HCT116 (cell line): ENCODE results near the gene SLC40A1. TPM values are rescaled to one million over a fixed set of nuclear protein-coding genes. Genes with fewer than 3 reads are reported as not detected.

ENCODE experiments used
- ATAC-seq: fragments of 200-7000 bp; cut with Tn5 transposase; 2 replicates; pipeline ENCODE4 v1.9.1; 2020; ENCODE audit warnings: mild to moderate bottlenecking, moderate library complexity
- BruUV-seq: library from RNA; stranded (reverse); fragments of 400-500 nt; replicated peaks from 2 replicates; lab custom pipeline; 2021; lab: Mats Ljungman, UMichigan
- CTCF ChIA-PET: fragments of 300-600 bp; sonication (Branson Sonifier 250); formaldehyde crosslinking; loops from one replicate; lab custom pipeline; 2021; ENCODE audit warnings: antibody characterized with exemption; lab: Charles Lee
- POLR2A ChIA-PET: fragments of 300-600, 350-600 bp; sonication (Branson Sonifier 250); formaldehyde crosslinking; loops from one replicate; lab custom pipeline; 2021; ENCODE audit warnings: antibody characterized with exemption; lab: Charles Lee
- RAD21 ChIA-PET, 2 experiments: fragments of 300-600 bp; sonication (Branson Sonifier 250); formaldehyde crosslinking; loops; one replicate each; lab custom pipeline; 2023; ENCODE audit warnings: low total read pairs in 2 of 2; ENCODE audit not compliant: uncharacterized antibody in 2 of 2, unreplicated experiment in 2 of 2, low non-redundant PET in 1 of 2; lab: Charles Lee
- DNase-seq: peaks from one replicate; pipeline ENCODE4 v3.0.0-alpha.2; 2010; ENCODE audit warnings: low read depth, low spot score
- H2AFZ ChIP-seq: fragments of 200-600 bp; shearing (Covaris generic), sonication (generic); 2 replicates; pipeline ENCODE4 v1.6.1; 2017; ENCODE audit warnings: low read depth, mixed run types, mixed read lengths, antibody characterized with exemption, low read length; ENCODE audit not compliant: poor library complexity, severe bottlenecking
- H3K27ac ChIP-seq: 2 replicates; pipeline ENCODE4 v1.5.1; 2012; ENCODE audit warnings: low read depth, low read length
- H3K27me3 ChIP-seq: fragments of 200-600 bp; sonication (generic); 2 replicates; pipeline ENCODE4 v1.6.1; 2016; ENCODE audit warnings: mixed run types, low read length, mixed read lengths; ENCODE audit not compliant: insufficient read depth
- H3K36me3 ChIP-seq, 2 experiments: fragments of 200-500 bp in 1 of 2; fragments of 200-600 bp in 1 of 2; sonication (Bioruptor generic) in 1 of 2; sonication (generic) in 1 of 2; 2 replicates each; pipeline versions ENCODE4 v1.5.1 to v1.6.1; 2014 to 2016; ENCODE audit warnings: low read length in 2 of 2, inconsistent platforms in 1 of 2, mixed read lengths in 1 of 2, mixed run types in 1 of 2; ENCODE audit not compliant: insufficient read depth in 2 of 2, control insufficient read depth in 1 of 2
- H3K4me1 ChIP-seq, 2 experiments: fragments of 200-600 bp in 1 of 2; sonication (generic) in 1 of 2; 2 replicates each; pipeline versions ENCODE4 v1.5.1 to v1.6.1; 2012 to 2017; ENCODE audit warnings: low read length in 2 of 2, inconsistent platforms in 1 of 2, mild to moderate bottlenecking in 1 of 2, mixed read lengths in 1 of 2, mixed run types in 1 of 2, moderate library complexity in 1 of 2; ENCODE audit not compliant: insufficient read depth in 2 of 2, control insufficient read depth in 1 of 2
- H3K4me2 ChIP-seq: fragments of 200-600 bp; sonication (generic); 2 replicates; pipeline ENCODE4 v1.6.1; 2017; ENCODE audit warnings: mixed run types, low read length, mixed read lengths
- H3K4me3 ChIP-seq, 2 experiments: fragments of 200-600 bp in 1 of 2; sonication (generic) in 1 of 2; replicated peaks in 1 of 2; 2 replicates each; pipeline ENCODE4 v1.5.1; 2011 to 2016; ENCODE audit warnings: low read length in 2 of 2, control low read depth in 1 of 2, low read depth in 1 of 2, mild to moderate bottlenecking in 1 of 2, mixed read lengths in 1 of 2, mixed run types in 1 of 2
- H3K79me2 ChIP-seq: fragments of 200-600 bp; sonication (generic); 2 replicates; pipeline ENCODE4 v1.6.1; 2017; ENCODE audit warnings: mild to moderate bottlenecking, mixed run types, low read length, moderate library complexity, mixed read lengths; ENCODE audit not compliant: insufficient read depth
- H3K9ac ChIP-seq: fragments of 200-600 bp; sonication (generic); 2 replicates; pipeline ENCODE4 v1.6.1; 2016; ENCODE audit warnings: low read length, mixed read lengths
- H3K9me2 ChIP-seq: fragments of 200-600 bp; sonication (generic), shearing (Covaris generic); 2 replicates; pipeline ENCODE4 v1.6.1; 2017; ENCODE audit warnings: mixed run types, mild to moderate bottlenecking, moderate library complexity; ENCODE audit not compliant: insufficient read depth
- H3K9me3 ChIP-seq, 2 experiments: fragments of 200-500 bp in 1 of 2; fragments of 200-600 bp in 1 of 2; sonication (Bioruptor generic) in 1 of 2; sonication (generic) in 1 of 2; 2 replicates each; pipeline ENCODE4 v1.6.1; 2014 to 2017; ENCODE audit warnings: low read length in 2 of 2, mixed read lengths in 2 of 2, inconsistent platforms in 1 of 2, low read depth in 1 of 2, mild to moderate bottlenecking in 1 of 2, mixed run types in 1 of 2, moderate library complexity in 1 of 2; ENCODE audit not compliant: control insufficient read depth in 1 of 2, insufficient read depth in 1 of 2
- H4K20me1 ChIP-seq: fragments of 200-600 bp; sonication (generic), shearing (Covaris generic); 2 replicates; pipeline ENCODE4 v1.6.1; 2017; ENCODE audit warnings: mixed run types, mild to moderate bottlenecking, moderate library complexity; ENCODE audit not compliant: insufficient read depth
- ATF3 ChIP-seq: IDR thresholded peaks from 2 replicates; pipeline ENCODE4 v1.6.1; 2012
- EGR1 ChIP-seq: IDR thresholded peaks from 2 replicates; pipeline ENCODE4 v1.6.1; 2012; ENCODE audit warnings: low read depth
- ELF1 ChIP-seq: IDR thresholded peaks from 2 replicates; pipeline ENCODE4 v1.6.1; 2012; ENCODE audit warnings: low read depth, borderline replicate concordance
- EZH2phosphoT487 ChIP-seq: fragments of 200-600 bp; IDR thresholded peaks from 2 replicates; pipeline ENCODE4 v1.6.1; 2018; ENCODE audit warnings: antibody characterized with exemption, borderline replicate concordance
- FOSL1 ChIP-seq: IDR thresholded peaks from 2 replicates; pipeline ENCODE4 v1.6.1; 2012; ENCODE audit warnings: low read depth
- JUND ChIP-seq: IDR thresholded peaks from 2 replicates; pipeline ENCODE4 v1.6.1; 2012
- POLR2A ChIP-seq: IDR thresholded peaks from 2 replicates; pipeline ENCODE4 v1.7.0; 2011; ENCODE audit warnings: borderline replicate concordance; ENCODE audit not compliant: insufficient read depth, insufficient read length; ENCODE audit errors: extremely low read depth
- POLR2AphosphoS5 ChIP-seq: IDR thresholded peaks from 2 replicates; pipeline ENCODE4 v1.6.1; 2011; ENCODE audit warnings: mild to moderate bottlenecking, low read depth, low read length, moderate library complexity
- SP1 ChIP-seq: IDR thresholded peaks from 2 replicates; pipeline ENCODE4 v1.6.1; 2012; ENCODE audit warnings: low read depth
- SRF ChIP-seq: IDR thresholded peaks from 2 replicates; pipeline ENCODE4 v1.6.1; 2012; ENCODE audit warnings: low read depth
- TCF7L2 ChIP-seq: IDR thresholded peaks from 2 replicates; pipeline ENCODE4 v1.7.0; 2011; ENCODE audit warnings: borderline replicate concordance, inconsistent platforms; ENCODE audit not compliant: insufficient read depth, insufficient read length; ENCODE audit errors: extremely low read depth
- ZBTB33 ChIP-seq: IDR thresholded peaks from 2 replicates; pipeline ENCODE4 v1.6.1; 2011; ENCODE audit warnings: mild to moderate bottlenecking, low read length, moderate library complexity; ENCODE audit not compliant: insufficient replicate concordance; ENCODE audit errors: extremely low read depth
- intact Hi-C: fragments of 100-400 bp; cut with micrococcal nuclease; formaldehyde crosslinking; loops from 2 replicates; pipeline ENCODE4 v1.10.0; 2022
- total RNA-seq: library from RNA; stranded (reverse); gene quantifications from one replicate; pipeline ENCODE4 v1.2.1, GENCODE V29; 2021; ENCODE audit not compliant: unreplicated experiment

SLC40A1 gene
- total RNA-seq, 1 experiment from 2014 or later = 1.5 TPM

GRCh38 chr2:189561371-189562038, 19.1 kb downstream of the SLC40A1 start:
- no peak for ATAC-seq
- Histone ChIP-seq H3K9ac (no peak overlapping the region), H3K4me3 (no peak overlapping the region), H3K36me3 (no peaks in the 10 kb centered on the region), H3K79me2 (no peaks in the 10 kb centered on the region), H2AFZ (no peak overlapping the region), H3K27ac (no peak overlapping the region), H4K20me1 (no peaks in the 10 kb centered on the region), H3K27me3 (no peaks in the 10 kb centered on the region), H3K4me2 (no peak overlapping the region), H3K9me2 (no peaks in the 10 kb centered on the region), H3K9me3 (no peaks in the 10 kb centered on the region), H3K4me1 (no peaks in the 10 kb centered on the region)
- intact Hi-C loops = no loop called here
- CTCF ChIA-PET = no interaction called here
- RAD21 ChIA-PET = no interaction called here
- no TSS peak for BruUV-seq
- TF ChIP-seq EGR1 (no peak), ELF1 (no peak), TCF7L2 (no peak), POLR2AphosphoS5 (no peak), FOSL1 (no peak), JUND (no peak), EZH2phosphoT487 (no peak), ZBTB33 (no peak), ATF3 (no peak), SP1 (no peak), SRF (no peak), POLR2A (no peak)
- POLR2A ChIA-PET = no interaction called here
- DNase-seq = no peak
